Measurements from ENCODE around the gene PAQR9.
A peak's percentile ranks its signal among the peaks of the same experiment; 100 is the strongest.

PAQR9 gene, protein sequence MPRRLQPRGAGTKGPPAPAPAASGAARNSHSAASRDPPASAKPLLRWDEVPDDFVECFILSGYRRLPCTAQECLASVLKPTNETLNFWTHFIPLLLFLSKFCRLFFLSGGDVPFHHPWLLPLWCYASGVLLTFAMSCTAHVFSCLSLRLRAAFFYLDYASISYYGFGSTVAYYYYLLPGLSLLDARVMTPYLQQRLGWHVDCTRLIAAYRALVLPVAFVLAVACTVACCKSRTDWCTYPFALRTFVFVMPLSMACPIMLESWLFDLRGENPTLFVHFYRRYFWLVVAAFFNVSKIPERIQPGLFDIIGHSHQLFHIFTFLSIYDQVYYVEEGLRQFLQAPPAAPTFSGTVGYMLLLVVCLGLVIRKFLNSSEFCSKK

GRCh38 chr3:142963516-142964448, at the start of gene PAQR9:
Gene PAQR9, minus strand, starts transcription at chr3:142963674. Its CDS starts 338 bp downstream, at chr3:142963336.
- DNase-seq (ENCODE audit: low spot score): peak; percentile 66
- TF ChIP-seq, protein P1, sequence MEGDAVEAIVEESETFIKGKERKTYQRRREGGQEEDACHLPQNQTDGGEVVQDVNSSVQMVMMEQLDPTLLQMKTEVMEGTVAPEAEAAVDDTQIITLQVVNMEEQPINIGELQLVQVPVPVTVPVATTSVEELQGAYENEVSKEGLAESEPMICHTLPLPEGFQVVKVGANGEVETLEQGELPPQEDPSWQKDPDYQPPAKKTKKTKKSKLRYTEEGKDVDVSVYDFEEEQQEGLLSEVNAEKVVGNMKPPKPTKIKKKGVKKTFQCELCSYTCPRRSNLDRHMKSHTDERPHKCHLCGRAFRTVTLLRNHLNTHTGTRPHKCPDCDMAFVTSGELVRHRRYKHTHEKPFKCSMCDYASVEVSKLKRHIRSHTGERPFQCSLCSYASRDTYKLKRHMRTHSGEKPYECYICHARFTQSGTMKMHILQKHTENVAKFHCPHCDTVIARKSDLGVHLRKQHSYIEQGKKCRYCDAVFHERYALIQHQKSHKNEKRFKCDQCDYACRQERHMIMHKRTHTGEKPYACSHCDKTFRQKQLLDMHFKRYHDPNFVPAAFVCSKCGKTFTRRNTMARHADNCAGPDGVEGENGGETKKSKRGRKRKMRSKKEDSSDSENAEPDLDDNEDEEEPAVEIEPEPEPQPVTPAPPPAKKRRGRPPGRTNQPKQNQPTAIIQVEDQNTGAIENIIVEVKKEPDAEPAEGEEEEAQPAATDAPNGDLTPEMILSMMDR (IDR thresholded peaks at IDR 0.05; ENCODE audit: extremely low read depth, insufficient read depth, missing control alignments): no peak
- in situ Hi-C loops (cut with MboI; ENCODE audit: low pct_unique_long_range_greater_than_20kb, low sequenced_read_pairs, unreplicated experiment): no loop called here

- TF ChIP-seq, protein P1 (IDR thresholded peaks at IDR 0.05; ENCODE audit: extremely low read depth, insufficient read depth, missing control alignments): no peak
- in situ Hi-C loops (cut with MboI; ENCODE audit: low pct_unique_long_range_greater_than_20kb, low sequenced_read_pairs, unreplicated experiment): no loop called here
Observed at GRCh38 chr3:143011705-143012104, 48.2 kb upstream of the PAQR9 start.

DNA sequence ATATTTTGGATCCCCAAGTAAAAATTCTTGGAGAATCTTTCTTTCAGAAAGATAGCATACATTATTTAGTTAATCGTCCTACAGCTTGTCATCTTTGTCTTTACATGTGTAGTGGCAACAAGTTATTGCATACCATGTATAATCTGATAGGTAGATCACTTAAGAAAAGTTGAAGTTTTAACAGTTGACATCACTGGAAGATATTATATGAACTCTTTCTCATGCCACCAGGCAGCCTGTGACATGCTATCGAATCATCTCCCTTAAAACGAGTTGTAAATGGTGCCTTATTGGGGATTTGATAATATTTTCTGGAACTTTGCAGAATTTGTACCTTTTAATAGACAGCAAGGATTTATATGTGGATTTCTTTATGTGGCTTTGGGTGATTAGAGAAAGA, 46.5 kb upstream of the PAQR9 start:
- in situ Hi-C loops (cut with MboI; ENCODE audit: low pct_unique_long_range_greater_than_20kb, low sequenced_read_pairs, unreplicated experiment): no loop called here
- no peak for DNase-seq (ENCODE audit: low spot score)
- TF ChIP-seq, protein P1 (IDR thresholded peaks at IDR 0.05; ENCODE audit: extremely low read depth, insufficient read depth, missing control alignments): no peak

More at GRCh38 chr3:143011705-143012104, 48.2 kb upstream of the PAQR9 start:
- no peak for DNase-seq (ENCODE audit: low spot score)

GRCh38 chr3:143004823-143005222, 41.3 kb upstream of the PAQR9 start:
- in situ Hi-C loops (cut with MboI; ENCODE audit: low pct_unique_long_range_greater_than_20kb, low sequenced_read_pairs, unreplicated experiment): no loop called here
- no peak for DNase-seq (ENCODE audit: low spot score)
- TF ChIP-seq, protein P1 (IDR thresholded peaks at IDR 0.05; ENCODE audit: extremely low read depth, insufficient read depth, missing control alignments): no peak

GRCh38 chr3:143002727-143003126, 39.3 kb upstream of the PAQR9 start:
- in situ Hi-C loops (cut with MboI; ENCODE audit: low pct_unique_long_range_greater_than_20kb, low sequenced_read_pairs, unreplicated experiment): no loop called here
- DNase-seq (ENCODE audit: low spot score): no peak

More at GRCh38 chr3:143002727-143003126, 39.3 kb upstream of the PAQR9 start:
- TF ChIP-seq, protein P1 (IDR thresholded peaks at IDR 0.05; ENCODE audit: extremely low read depth, insufficient read depth, missing control alignments): no peak

Measured in GM13977 (cell line).